Measurements from ENCODE around the gene PHLDB1.

The PHLDB1 gene

GRCh38 chr11:118643142-118643994 lies 36.0 kb downstream of the PHLDB1 start:
- no peak for DNase-seq

GRCh38 chr11:118643995-118644345 lies 36.6 kb downstream of the PHLDB1 start:
- DNase-seq = no peak

GRCh38 chr11:118644496-118644895 lies 37.1 kb downstream of the PHLDB1 start:
- no peak for DNase-seq

GRCh38 chr11:118645066-118645715 lies 37.8 kb downstream of the PHLDB1 start:
- DNase-seq = no peak

- DNase-seq = no peak
Observed at GRCh38 chr11:118646393-118646792, 39.0 kb downstream of the PHLDB1 start.

GRCh38 chr11:118648291-118648690 lies 40.9 kb downstream of the PHLDB1 start:
- DNase-seq = no peak

- no peak for DNase-seq
Observed at GRCh38 chr11:118649941-118650340, 42.5 kb downstream of the PHLDB1 start.

GRCh38 chr11:118650366-118650765 lies 43.0 kb downstream of the PHLDB1 start:
- DNase-seq = no peak

GRCh38 chr11:118651820-118652219 lies 44.4 kb downstream of the PHLDB1 start:
- no peak for DNase-seq

- DNase-seq = no peak
Observed at GRCh38 chr11:118652681-118653181, 45.3 kb downstream of the PHLDB1 start.

- no peak for DNase-seq
Observed at GRCh38 chr11:118653684-118654390, 46.4 kb downstream of the PHLDB1 start.

- DNase-seq = no peak
Observed at GRCh38 chr11:118655486-118656190, 48.2 kb downstream of the PHLDB1 start.

- no peak for DNase-seq
Observed at GRCh38 chr11:118656563-118657165, 49.2 kb downstream of the PHLDB1 start.

- DNase-seq = no peak
Observed at GRCh38 chr11:118657238-118657637, 49.8 kb downstream of the PHLDB1 start.

- no peak for DNase-seq
Observed at GRCh38 chr11:118657709-118658428, 50.5 kb downstream of the PHLDB1 start.

GRCh38 chr11:118658429-118659313 lies 51.3 kb downstream of the PHLDB1 start:
- no peak for DNase-seq

- DNase-seq = peak; percentile 88
Observed at GRCh38 chr11:118659314-118659952, 52.0 kb downstream of the PHLDB1 start.

GRCh38 chr11:118659953-118660680 lies 52.7 kb downstream of the PHLDB1 start:
- no peak for DNase-seq

GRCh38 chr11:118660681-118661424 lies 53.4 kb downstream of the PHLDB1 start:
- no peak for DNase-seq

Measured in NCI-H1092 (cell line).